Activated CD8-positive, alpha-beta T cell treated with anti-CD3 and anti-CD28 coated beads for 36 hours (primary cell): Measurements from ENCODE around the gene GNB1L. TPM values are rescaled to one million over a fixed set of nuclear protein-coding genes. Genes with fewer than 3 reads are reported as not detected.

ENCODE experiments used
- ATAC-seq: fragments of 200-7000 bp; cut with Tn5 transposase; one replicate; pipeline ENCODE4 v1.10.0; 2021; ENCODE audit warnings: mild to moderate bottlenecking, moderate library complexity
- CTCF ChIA-PET: fragments of 350-600 bp; sonication (Branson Sonifier 250); formaldehyde crosslinking; loops from one replicate; lab custom pipeline; 2021; ENCODE audit warnings: antibody characterized with exemption; lab: Charles Lee
- POLR2A ChIA-PET: fragments of 350-600 bp; sonication (Branson Sonifier 250); formaldehyde crosslinking; loops from one replicate; lab custom pipeline; 2021; ENCODE audit warnings: antibody characterized with exemption; lab: Charles Lee
- DNase-seq: peaks from one replicate; pipeline ENCODE4 v3.0.0-alpha.2; 2020
- H3K27ac Mint-ChIP-seq: one replicate; pipeline ENCODE4 v1.8.0; 2021; ENCODE audit warnings: mild to moderate bottlenecking, mixed read lengths
- H3K27me3 Mint-ChIP-seq: one replicate; pipeline ENCODE4 v1.8.0; 2021; ENCODE audit warnings: mixed read lengths
- H3K36me3 Mint-ChIP-seq: one replicate; pipeline ENCODE4 v1.8.0; 2021; ENCODE audit warnings: low read depth, mixed read lengths
- H3K4me1 Mint-ChIP-seq: one replicate; pipeline ENCODE4 v1.8.0; 2021; ENCODE audit warnings: low read depth, mixed read lengths
- H3K4me3 Mint-ChIP-seq: one replicate; pipeline ENCODE4 v1.8.0; 2021; ENCODE audit warnings: mild to moderate bottlenecking, moderate library complexity, mixed read lengths
- H3K9me3 Mint-ChIP-seq: one replicate; pipeline ENCODE4 v1.8.0; 2021; ENCODE audit warnings: mixed read lengths
- intact Hi-C: fragments of 100-400 bp; cut with micrococcal nuclease; formaldehyde crosslinking; loops from one replicate; pipeline ENCODE4 v1.10.0; 2022
- total RNA-seq, 2 experiments: library from RNA; stranded (reverse); gene quantifications; one replicate each; pipeline ENCODE4 v1.2.3, GENCODE V29; 2021
- TF ChIP-seq, protein P1 (sequence below): fragments of 200-600 bp; IDR thresholded peaks from one replicate; pipeline ENCODE4 v1.8.0; 2022; ENCODE audit warnings: antibody characterized with exemption, mild to moderate bottlenecking

Gene GNB1L
- total RNA-seq, 2 experiments from 2014 or later = 16.2 to 17.4 TPM

GRCh38 chr22:19864538-19865106, 9.9 kb upstream of the GNB1L start:
- Mint-ChIP-seq H3K36me3 (peaks cover 1% of the 10 kb centered on the region), H3K27ac (no peak overlapping the region), H3K4me3 (no peak overlapping the region), H3K4me1 (peaks cover 3% of the 10 kb centered on the region), H3K27me3 (no peaks in the 10 kb centered on the region), H3K9me3 (no peaks in the 10 kb centered on the region)
- ChIA-PET CTCF (interaction anchor here (1.0 to 1.6 kb wide), 4 partner anchors 8 to 134 kb away, joined by 3 to 4 read pairs (median 4); no protein-coding TSS in a partner anchor), POLR2A (interaction anchor here (0.8 to 2.1 kb wide), 2 partner anchors 10 to 28 kb away, joined by 3 to 9 read pairs; partner anchors contain the start of genes GNB1L and RTL10)
- intact Hi-C loops = no loop called here
- ATAC-seq (no peak), DNase-seq (no peak)
- TF ChIP-seq, protein P1, sequence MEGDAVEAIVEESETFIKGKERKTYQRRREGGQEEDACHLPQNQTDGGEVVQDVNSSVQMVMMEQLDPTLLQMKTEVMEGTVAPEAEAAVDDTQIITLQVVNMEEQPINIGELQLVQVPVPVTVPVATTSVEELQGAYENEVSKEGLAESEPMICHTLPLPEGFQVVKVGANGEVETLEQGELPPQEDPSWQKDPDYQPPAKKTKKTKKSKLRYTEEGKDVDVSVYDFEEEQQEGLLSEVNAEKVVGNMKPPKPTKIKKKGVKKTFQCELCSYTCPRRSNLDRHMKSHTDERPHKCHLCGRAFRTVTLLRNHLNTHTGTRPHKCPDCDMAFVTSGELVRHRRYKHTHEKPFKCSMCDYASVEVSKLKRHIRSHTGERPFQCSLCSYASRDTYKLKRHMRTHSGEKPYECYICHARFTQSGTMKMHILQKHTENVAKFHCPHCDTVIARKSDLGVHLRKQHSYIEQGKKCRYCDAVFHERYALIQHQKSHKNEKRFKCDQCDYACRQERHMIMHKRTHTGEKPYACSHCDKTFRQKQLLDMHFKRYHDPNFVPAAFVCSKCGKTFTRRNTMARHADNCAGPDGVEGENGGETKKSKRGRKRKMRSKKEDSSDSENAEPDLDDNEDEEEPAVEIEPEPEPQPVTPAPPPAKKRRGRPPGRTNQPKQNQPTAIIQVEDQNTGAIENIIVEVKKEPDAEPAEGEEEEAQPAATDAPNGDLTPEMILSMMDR = no peak

GRCh38 chr22:19863571-19863970, 8.9 kb upstream of the GNB1L start:
- intact Hi-C loops = no loop called here
- Mint-ChIP-seq H3K27me3 (no peaks in the 10 kb centered on the region), H3K4me3 (no peak overlapping the region), H3K36me3 (peaks cover 1% of the 10 kb centered on the region), H3K27ac (no peak overlapping the region), H3K9me3 (no peaks in the 10 kb centered on the region), H3K4me1 (peaks cover 3% of the 10 kb centered on the region)
- TF ChIP-seq, protein P1 = no peak
- ATAC-seq (no peak), DNase-seq (no peak)
- ChIA-PET POLR2A (interaction anchor here (0.8 to 2.1 kb wide), 2 partner anchors 9 to 20 kb away, joined by 3 to 9 read pairs; partner anchors contain the start of genes GNB1L and RTL10), CTCF (interaction anchor here (0.9 kb wide), 1 partner anchor 17 kb away, joined by 3 read pairs; no protein-coding TSS in a partner anchor)

- DNase-seq = no peak
- no peak for ATAC-seq
- POLR2A ChIA-PET = no interaction called here
- H3K36me3 Mint-ChIP-seq = peaks cover 2% of the 10 kb centered on the region
- H3K27me3 Mint-ChIP-seq = no peaks in the 10 kb centered on the region
- no peaks in the 10 kb centered on the region for H3K9me3 Mint-ChIP-seq
- H3K4me3 Mint-ChIP-seq = no peak overlapping the region
- intact Hi-C loops = no loop called here
- TF ChIP-seq, protein P1 = no peak
- no peak overlapping the region for H3K27ac Mint-ChIP-seq
- H3K4me1 Mint-ChIP-seq = peaks cover 8% of the 10 kb centered on the region
- CTCF ChIA-PET = interaction anchor here (0.9 kb wide), 1 partner anchor 18 kb away, joined by 3 read pairs; no protein-coding TSS in a partner anchor
Observed at GRCh38 chr22:19862619-19863246, 8.1 kb upstream of the GNB1L start.

GRCh38 chr22:19859861-19860510, 5.3 kb upstream of the GNB1L start:
- POLR2A ChIA-PET = no interaction called here
- Mint-ChIP-seq H3K4me1 (peaks cover 23% of the 10 kb centered on the region), H3K9me3 (no peaks in the 10 kb centered on the region), H3K4me3 (no peak overlapping the region), H3K36me3 (peaks cover 23% of the 10 kb centered on the region), H3K27ac (no peak overlapping the region), H3K27me3 (no peaks in the 10 kb centered on the region)
- CTCF ChIA-PET = no interaction called here
- TF ChIP-seq, protein P1 = no peak
- intact Hi-C loops = loop anchor here (5.0 kb wide), 1 partner anchor 32 kb away; no protein-coding TSS in a partner anchor
- DNase-seq = no peak
- ATAC-seq = no peak
